Measurements from ENCODE around the gene RFX2. TPM values are rescaled to one million over a fixed set of nuclear protein-coding genes. Genes with fewer than 3 reads are reported as not detected.

RFX2 gene
- total RNA-seq, 1 experiment from 2014 or later: 3.7 TPM

DNA sequence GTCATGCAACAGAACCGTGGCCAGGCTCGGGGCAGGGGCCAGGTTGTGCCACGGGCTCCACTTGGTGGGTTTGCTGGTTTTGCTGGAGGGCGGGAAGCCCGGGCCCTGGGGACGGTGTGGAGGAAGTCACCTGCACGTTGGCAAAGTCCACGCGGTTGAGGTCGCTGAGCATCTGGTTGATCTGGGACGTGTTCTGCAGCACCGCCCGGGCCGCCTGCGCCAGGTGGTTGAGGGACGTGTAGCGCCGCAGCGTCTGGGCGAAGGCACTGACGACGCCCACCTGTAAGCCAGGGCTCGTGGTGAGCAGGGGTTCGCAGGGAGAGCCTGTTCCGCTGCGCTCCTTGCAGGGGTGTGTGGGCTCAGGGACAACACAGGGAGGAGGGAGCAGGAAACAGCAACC lies 107.7 kb downstream of the RFX2 start:
- Histone ChIP-seq H3K23ac (ENCODE audit: insufficient read length, low read depth, low read length) (no peak overlapping the region), H3K4me2 (ENCODE audit: insufficient read depth, insufficient read length, low read length) (no peak overlapping the region), H3K27ac (ENCODE audit: insufficient read length, low read depth, low read length) (no peak overlapping the region), H3K18ac (ENCODE audit: insufficient read length, low read depth, low read length) (no peak overlapping the region), H4K8ac (replicated peaks; ENCODE audit: insufficient read length, low read depth, low read length) (no peak overlapping the region), H2BK5ac (ENCODE audit: insufficient read length, low read length) (no peak overlapping the region), H3T11ph (ENCODE audit: low read length) (no peak overlapping the region), H2BK20ac (ENCODE audit: low read depth, low read length, poor library complexity, severe bottlenecking) (no peak overlapping the region), H3K4me1 (ENCODE audit: insufficient read depth, low read length) (no peaks in the 10 kb centered on the region), H4K5ac (ENCODE audit: insufficient read length, low read depth, low read length) (no peak overlapping the region), H4K20me1 (ENCODE audit: control insufficient read depth, insufficient read depth, insufficient read length) (no peaks in the 10 kb centered on the region), H2AK5ac (ENCODE audit: insufficient read length, low read length) (no peak overlapping the region), H3K9me3 (ENCODE audit: control insufficient read depth, low read depth, low read length) (no peaks in the 10 kb centered on the region), H4K91ac (ENCODE audit: insufficient read length, low read depth, low read length) (no peak overlapping the region), H3K23me2 (ENCODE audit: insufficient read length, low read depth, low read length, poor library complexity, severe bottlenecking) (no peaks in the 10 kb centered on the region), H2BK120ac (ENCODE audit: low read depth, low read length, poor library complexity, severe bottlenecking) (no peak overlapping the region), H2AFZ (ENCODE audit: low read length) (no peak overlapping the region), H2BK15ac (ENCODE audit: low read depth, low read length) (no peak overlapping the region), H3K79me1 (ENCODE audit: insufficient read depth, low read depth, low read length, poor library complexity, severe bottlenecking) (no peaks in the 10 kb centered on the region), H3K14ac (ENCODE audit: insufficient read depth, low read length) (no peak overlapping the region; the same call in 1 of the 2 replicates), H3K79me2 (ENCODE audit: insufficient read depth, low read length) (no peaks in the 10 kb centered on the region), H3K56ac (ENCODE audit: insufficient read length, low read depth, low read length) (no peak overlapping the region), H3K27me3 (ENCODE audit: insufficient read depth, low read length) (no peaks in the 10 kb centered on the region), H3K4ac (ENCODE audit: low read depth, low read length) (no peak overlapping the region), H2BK12ac (ENCODE audit: insufficient read length, low read depth, low read length) (no peak overlapping the region), H3K9ac (ENCODE audit: extremely low read depth, insufficient read length, low read length) (no peak overlapping the region)
- H3K27ac Mint-ChIP-seq: no peak overlapping the region; a peak in 1 of 7 replicates
- no peak for DNase-seq
- no peak overlapping the region for H3K4me3 Mint-ChIP-seq
- TF ChIP-seq, protein P1, sequence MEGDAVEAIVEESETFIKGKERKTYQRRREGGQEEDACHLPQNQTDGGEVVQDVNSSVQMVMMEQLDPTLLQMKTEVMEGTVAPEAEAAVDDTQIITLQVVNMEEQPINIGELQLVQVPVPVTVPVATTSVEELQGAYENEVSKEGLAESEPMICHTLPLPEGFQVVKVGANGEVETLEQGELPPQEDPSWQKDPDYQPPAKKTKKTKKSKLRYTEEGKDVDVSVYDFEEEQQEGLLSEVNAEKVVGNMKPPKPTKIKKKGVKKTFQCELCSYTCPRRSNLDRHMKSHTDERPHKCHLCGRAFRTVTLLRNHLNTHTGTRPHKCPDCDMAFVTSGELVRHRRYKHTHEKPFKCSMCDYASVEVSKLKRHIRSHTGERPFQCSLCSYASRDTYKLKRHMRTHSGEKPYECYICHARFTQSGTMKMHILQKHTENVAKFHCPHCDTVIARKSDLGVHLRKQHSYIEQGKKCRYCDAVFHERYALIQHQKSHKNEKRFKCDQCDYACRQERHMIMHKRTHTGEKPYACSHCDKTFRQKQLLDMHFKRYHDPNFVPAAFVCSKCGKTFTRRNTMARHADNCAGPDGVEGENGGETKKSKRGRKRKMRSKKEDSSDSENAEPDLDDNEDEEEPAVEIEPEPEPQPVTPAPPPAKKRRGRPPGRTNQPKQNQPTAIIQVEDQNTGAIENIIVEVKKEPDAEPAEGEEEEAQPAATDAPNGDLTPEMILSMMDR (conservative IDR thresholded peaks at IDR 0.05): no peak
- peaks cover 3 to 4% of the 10 kb centered on the region in 2 experiments; a peak in 3 of 5 replicates for H3K9me3 Mint-ChIP-seq
- peaks cover 6% of the 10 kb centered on the region for H3K27me3 Mint-ChIP-seq (ENCODE audit: low read depth)
- no CpG with 5 or more reads among the region's 26 CpGs for WGBS (ENCODE audit: extremely low coverage, insufficient read length, low lambda C conversion rate)
- peaks cover 3 to 12% (median 9%) of the 10 kb centered on the region in 3 experiments; a peak in 5 of 7 replicates for H3K36me3 Mint-ChIP-seq (ENCODE audit: insufficient read depth in 1 of 3, low read depth in 3 of 3)
- peaks cover under 1% of the 10 kb centered on the region in 2 experiments; a peak in 1 of 4 replicates for H3K4me1 Mint-ChIP-seq
